Stimulated activated CD4-positive, alpha-beta T cell treated with anti-CD3 and anti-CD28 coated beads, Interleukin-15, amount 100 ng/mL, for 1 hour (primary cell): ENCODE results near the gene DLGAP4.

Source experiments
- DNase-seq, 2 donors: peaks; one replicate each; pipeline ENCODE4 v3.0.0-alpha.2; 2020; ENCODE audit warnings: low read depth in 1 of 2, low spot score in 1 of 2

DLGAP4 gene

DNA sequence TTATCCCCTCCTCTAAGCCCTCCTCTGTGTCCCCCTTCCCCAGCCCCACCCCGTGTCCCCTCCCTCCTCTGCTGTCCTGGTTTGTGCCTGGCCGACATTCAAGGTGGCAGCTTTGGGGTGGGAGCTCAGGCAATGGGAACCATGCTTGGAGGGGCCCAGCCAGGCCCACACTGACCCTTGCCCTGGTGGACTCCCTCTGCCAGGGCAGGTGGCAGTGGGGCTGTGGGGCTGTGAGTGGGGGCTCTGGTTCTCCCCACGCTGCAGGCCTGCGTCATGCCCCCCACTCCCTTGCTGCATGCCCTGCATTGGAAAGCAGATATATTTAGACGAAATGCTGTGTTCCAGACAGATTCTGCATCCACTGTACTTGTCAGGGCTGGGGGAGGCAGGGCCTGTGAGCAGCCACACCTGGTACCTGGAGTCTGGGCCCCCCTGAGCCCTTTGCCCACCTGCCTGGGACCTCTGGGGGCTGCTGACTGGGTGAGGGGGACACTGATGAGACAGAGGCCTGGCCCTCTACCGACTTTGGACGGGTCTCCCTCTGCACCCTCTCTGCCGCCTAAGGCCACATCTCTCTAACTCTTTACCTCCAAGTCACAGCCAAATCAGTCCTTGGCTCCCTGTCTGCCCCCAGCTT is 14.2 kb downstream of the DLGAP4 start:
- no peak for DNase-seq

DNA sequence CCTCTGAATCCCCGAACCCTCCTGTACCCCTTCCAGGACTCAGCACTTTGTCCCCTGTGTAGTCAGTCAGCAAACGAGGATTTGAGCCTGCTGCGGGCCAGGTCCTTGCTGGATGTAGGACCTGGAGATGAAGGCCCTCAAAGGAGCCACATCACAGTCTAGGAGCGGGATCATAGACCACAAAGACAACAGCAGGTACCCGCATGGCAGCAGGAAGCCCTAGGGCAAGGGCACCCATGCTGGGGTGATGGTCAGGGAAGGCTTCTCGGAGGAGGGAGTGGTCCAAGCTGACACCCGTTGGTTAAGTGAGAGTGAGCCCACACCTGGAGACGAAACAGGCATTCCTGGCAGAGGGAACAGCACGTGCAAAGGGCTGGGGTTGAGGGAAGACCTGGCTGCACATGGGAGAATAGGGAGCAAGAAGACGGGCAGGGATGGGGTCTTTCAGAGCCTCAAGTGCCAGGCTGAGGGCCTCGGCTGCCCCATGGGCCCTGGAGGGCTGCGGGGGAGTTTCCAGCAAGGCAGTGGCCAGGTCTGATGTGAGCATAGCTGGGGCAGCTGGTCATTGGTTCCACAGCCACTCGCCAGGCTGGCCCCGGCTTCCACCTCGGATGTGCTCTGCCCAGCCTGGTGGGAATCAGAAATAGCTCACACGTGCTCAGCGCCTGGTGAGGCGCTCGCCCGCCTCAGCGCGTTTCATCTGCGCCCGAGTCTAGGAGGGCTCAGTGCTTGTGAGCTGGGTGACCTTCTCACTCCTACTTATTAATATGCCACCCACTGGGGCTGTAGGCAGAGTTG is 15.0 kb downstream of the DLGAP4 start:
- no peak for DNase-seq

- no peak for DNase-seq
Measured at GRCh38 chr20:36322131-36322530, 16.0 kb downstream of the DLGAP4 start.

DNA sequence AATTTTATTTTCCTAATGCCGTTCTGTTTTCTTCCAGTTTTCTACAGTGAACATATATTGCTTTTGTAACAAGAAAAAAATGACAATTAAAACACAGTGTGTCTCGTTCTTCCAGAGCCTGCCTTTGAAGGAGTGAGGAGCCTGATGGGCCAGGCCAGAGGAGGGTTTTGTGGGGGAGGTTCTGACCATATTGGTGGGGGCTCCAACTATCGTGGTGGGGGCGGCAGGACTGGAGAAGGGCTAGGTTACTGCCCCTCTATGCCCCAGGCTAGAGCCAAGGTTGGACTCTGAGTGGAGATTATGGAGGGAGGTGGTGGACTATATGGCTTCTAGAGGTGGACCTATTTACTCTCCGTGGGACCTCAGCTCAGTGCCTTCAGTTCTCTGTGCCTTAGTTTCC is 24.0 kb downstream of the DLGAP4 start:
- DNase-seq, result no peak

- no peak for DNase-seq
Measured at GRCh38 chr20:36331209-36331608, 25.1 kb downstream of the DLGAP4 start.

GRCh38 chr20:36333841-36334240 is 27.7 kb downstream of the DLGAP4 start:
- no peak for DNase-seq

DNA sequence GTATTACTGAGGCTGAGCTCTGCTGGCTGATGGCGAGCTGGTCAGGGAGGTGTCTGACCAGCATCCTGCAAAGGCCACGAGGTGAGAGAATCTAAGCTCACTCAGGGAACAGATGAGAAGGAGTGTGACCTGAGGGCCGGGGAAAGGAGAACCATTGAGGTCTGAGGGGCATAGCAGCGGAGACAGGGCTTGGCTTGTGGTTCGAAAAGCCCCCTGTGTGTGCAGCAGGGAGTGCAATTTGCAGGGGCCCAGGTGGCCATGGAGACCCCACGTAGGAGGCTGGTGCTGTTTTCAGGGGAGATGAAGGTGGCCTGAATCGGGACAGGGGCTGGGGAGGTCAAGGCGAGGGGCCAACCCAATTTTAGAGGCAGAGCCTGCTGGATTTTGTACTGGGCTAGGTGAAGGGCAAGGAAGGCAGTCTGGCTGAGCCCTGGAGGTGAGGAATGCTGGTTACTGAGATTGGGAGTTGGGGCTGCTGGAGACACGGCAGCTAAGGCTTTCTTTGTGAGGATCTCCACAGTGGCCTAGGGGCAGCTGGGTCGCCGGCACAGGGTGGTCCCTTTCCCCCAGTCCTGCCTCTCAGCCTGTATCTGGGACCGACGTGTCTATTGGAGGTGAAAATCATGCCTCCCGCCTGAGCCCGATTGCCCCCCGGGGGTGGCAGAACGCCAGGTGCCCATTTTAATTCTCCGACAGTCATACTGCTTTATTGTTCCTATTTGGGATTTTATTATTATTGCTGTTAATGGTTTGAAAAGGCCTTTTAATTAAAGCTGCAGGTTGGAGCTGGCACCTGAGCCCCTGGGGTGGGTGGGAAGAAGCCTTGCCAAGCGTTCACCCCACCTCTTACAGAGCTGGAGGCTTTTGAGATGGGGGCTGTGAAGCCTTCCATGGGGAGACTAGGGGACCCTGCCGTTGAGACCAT is 28.4 kb downstream of the DLGAP4 start:
- no peak for DNase-seq

DNA sequence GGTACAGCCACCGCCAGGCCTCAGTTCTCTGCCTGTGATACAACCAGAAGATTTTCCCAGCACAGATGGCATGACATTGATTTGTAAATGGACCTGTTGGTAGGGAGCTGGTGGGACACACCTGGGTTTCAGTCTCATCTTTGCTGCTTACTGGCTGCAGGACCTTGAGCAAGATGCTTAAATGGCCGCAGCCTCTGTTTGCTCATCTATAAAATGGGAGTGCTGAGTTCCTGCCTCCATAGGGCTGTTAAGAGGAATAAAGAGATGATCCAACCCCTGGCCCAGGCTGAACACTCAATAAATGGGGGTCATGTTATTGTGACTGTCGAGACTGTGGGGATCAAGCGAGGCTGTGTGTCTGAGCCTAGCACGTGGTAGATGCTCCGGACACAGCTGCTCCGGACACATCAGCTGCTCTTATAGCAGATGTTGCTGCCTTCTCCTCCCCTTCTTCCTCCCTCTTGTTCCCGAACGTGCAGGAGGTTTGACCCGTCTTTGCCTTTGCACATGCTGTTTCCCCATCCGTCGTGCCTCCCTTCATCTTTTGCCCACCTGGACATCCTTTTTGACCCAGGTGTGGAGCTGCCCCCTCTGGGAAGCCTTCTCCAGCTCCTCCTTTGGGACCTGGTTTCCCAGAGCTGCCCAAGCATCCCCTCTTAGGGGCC is 29.2 kb downstream of the DLGAP4 start:
- DNase-seq, result no peak

DNA sequence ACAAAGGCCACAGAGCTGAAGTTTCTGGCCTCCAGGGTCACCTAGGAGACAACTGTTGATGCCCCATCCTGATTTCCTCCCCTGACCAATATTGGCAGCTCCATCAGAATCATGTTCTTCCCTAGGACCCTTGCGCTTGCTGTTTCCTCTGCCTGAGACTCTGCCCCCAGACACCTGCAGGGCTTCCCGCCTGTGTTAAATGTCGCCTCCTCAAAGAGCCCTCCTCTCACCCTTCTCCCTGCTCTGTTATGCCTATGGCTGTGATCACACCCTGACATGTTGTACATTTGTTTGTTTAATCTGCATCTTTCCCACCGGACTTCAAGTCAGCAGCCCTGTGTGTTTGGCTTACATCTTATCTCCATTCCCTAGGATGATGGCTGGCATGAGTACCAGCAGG is 30.1 kb downstream of the DLGAP4 start:
- no peak for DNase-seq

DNA sequence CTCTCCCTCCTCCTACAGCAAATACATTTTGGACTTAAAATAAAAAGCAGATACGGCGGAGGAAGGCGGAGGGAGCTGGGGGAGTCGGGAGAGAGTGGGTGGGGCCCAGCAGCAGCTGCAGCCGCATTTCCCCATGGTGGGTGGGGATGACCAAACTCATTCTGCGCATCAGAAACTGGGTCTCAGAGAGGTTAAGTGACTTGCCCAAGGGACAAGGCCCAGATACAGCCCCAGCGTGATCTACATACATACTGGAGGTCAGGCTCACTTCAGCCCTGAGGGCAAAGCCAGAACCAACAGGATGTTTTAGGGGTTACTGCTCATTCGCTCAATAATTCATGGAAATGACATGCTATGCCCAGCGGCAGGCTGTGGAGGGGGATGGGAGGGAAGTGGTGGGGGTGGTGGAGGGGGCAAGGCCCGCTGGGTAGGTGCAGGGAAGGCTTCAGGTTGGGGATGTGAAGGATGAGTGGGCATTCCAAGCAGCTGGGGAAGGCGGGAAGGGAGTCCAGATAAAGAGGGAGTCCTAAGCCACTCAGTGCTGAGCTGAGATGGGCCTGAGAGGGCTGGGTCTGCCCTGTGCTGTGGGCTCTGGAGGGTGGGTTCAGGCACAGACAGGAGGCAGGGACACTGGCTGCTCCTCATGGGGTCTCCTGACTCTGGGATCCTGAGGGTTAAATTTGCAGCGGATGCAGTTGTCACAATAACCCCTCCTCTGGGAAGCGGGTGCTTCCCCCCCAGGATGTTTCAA is 31.0 kb downstream of the DLGAP4 start:
- DNase-seq, result no peak

DNA sequence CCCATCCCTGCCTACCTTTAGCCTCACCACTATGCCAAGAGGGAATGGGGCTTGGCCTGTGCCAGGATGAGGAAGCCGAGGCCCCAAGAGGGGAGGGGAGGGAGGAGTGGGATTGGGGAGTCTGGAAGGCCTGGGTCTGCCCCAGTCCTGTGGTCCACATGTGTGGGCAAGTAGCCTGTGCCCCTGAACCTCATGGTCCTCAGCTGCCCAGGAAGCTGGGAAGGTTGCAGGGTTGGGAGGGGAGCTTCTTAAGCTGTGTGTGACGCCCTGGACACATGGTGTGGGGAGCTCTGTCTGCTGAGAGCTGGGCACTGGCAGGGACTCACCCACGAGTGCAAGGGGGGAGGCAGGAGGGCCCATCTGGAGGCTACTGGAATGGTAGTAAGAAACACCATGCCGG is 31.7 kb downstream of the DLGAP4 start:
- no peak for DNase-seq

DNA sequence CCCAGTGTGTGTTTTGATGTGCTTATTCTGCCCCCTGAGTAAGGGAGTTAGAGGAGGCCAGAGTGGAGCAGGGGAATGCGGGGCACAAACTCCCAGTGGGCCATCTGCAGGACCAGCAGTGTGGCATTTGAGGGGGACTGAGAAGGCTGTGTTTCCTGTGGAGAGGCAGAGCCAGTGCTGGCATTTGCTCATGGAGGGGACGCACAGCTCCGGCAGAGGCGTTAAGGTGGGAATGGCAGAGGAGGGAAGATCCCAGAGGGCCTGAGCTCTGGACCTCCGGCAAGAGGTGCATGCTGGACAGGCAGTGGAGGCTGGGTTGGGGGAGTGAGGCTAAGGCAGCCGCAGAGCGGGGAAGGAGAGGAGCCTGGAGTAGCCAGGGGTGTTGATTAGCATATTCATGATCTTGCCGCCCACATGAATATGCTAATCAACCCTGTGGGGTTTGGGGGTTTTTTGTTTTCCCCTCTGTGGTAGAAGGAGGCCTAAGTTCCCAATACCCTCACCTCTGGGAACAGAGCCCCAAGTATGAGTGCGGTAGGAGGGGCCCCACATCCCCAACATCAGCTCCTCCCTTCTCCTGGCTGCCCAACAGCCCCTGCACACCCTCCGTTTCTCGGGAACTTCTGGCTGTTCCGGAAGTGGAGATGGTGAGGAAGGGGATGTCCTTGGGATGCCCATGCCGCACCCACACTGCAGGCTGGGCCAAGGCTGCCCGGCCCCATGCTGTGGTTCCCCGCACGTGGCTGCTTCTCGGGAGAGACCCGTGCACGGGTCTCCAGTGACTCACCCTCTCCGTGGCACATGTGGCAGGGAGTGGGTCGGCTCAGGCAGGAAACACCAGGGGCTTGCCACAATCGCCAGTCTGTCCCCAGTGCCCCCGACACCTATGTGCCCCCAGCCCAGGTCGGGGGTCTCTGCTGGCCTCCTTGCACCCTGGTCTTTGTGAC is 33.8 kb downstream of the DLGAP4 start:
- DNase-seq, result no peak

DNA sequence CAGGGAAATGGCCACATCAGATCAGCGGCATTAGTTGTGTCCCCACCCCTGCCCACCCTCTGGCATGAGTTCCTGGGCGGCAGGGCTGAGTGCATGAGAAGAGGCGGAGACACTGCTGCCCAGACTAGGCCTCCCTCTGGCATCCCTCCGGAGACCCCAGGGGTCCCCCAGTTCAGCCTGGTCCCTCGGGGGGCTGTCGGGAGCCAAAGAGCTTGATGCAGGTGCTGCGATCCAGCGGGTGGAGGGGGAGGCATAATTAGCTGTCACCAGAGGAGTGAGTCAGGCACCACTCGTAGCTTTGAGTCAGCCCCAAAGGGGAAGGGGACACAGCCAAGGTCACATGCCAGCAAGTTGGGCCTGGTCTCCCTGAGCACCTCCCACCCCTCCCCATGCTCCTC is 34.5 kb downstream of the DLGAP4 start:
- no peak for DNase-seq

DNA sequence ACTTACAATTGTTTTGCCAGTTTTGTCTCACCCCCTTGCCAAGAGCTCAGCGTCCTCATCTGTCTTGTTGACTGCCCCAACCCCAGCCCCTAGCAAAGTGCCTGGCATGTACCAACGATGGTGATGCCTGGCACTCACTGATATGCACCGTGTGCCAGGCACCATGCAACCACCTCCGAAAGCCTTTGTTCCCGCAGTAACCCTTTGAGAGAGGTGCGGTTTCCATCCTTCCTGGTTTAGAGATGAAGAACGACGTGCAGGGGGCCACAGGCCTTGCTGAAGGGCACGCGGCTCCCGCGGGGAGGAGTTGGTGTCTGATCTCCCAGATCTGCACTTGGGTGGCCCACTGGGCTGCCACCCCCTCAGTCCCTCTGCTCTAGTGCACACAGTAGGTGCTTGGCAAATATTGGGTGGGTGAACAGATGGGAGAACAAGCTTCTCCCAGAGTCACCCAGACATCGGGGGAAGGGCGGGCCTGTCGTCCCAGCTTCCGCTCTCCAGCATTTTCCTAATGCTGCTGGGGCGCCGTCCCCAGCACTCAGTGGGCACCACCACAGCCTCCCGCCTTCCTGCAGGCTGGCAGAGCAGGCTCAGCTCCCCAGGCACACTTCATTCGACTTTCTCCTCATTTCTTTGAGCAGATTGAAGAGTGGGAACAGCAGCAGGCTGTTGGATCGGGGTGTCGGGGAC is 35.3 kb downstream of the DLGAP4 start:
- DNase-seq, result no peak

GRCh38 chr20:36342331-36343120 is 36.4 kb downstream of the DLGAP4 start:
- DNase-seq, result no peak

DNA sequence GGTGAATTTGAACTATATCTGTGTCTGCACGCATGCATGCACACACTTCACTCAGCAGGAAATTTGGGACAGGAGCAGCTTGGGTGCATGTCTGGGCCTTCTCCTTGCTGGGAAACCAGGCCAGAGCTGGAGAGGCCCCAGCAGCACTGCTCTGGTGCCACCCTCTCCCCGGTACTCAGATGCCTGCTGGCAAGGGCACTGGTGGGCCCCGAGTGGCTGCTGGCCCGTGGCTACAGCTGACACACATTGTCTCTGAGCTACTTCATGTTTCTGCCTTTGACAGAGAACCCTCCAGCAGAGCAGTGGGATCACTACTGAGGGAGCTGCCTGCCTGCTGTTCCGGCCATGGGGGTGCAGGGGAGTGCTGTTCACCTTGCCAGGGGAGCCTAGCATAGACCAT is 37.5 kb downstream of the DLGAP4 start:
- no peak for DNase-seq

- DNase-seq, result no peak
Measured at GRCh38 chr20:36344517-36345132, 38.5 kb downstream of the DLGAP4 start.

DNA sequence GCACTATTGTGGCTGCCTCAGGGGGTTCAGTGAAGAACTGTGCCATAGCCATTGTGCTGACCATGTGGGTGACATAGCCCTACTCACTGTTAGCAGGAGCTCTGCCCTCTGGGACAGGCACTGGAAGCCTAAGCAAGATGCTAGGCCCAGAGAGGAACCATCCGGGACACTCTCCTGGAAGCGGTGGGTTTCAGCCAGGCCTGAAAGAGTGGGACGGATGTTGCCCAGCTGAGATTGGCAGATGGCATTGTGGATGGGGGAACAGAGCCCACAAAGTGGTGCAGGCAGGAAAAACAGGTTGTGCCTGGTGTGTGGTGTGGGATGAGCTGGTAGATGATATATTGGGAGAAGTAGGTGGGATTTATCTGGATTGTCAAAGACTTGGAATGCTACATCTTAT is 40.1 kb downstream of the DLGAP4 start:
- DNase-seq, result no peak
